ENCODE data around the gene OBSCN. TPM values are rescaled to one million over a fixed set of nuclear protein-coding genes. Genes with fewer than 3 reads are reported as not detected.

The OBSCN gene
- total and polyA plus RNA-seq, 11 donors: 155 to 524 (median 354) TPM

GRCh38 chr1:228345201-228345930, 137.5 kb downstream of the OBSCN start:
- ATAC-seq (no peak), DNase-seq (peak; percentile 13 to 61 (median 22))
- peak overlapping the region in 3 of 12 donors; percentile 18 to 78 (median 34) for H3K27ac ChIP-seq
- intact Hi-C loops (cut with DNase I): no loop called here
- WGBS, 4 donors: 80 to 88% (median 83%) methylated on average over 10 to 17 of the region's 17 CpGs
- H3K9me3 ChIP-seq: no peaks in the 10 kb centered on the region
- peaks cover 0 to 58% (median 13%) of the 10 kb centered on the region in 9 donors for H3K36me3 ChIP-seq
- H3K4me3 ChIP-seq: no peak overlapping the region
- TF ChIP-seq POLR2A (IDR thresholded peaks at IDR 0.05): no peak
- no peak for TF ChIP-seq CTCF (IDR thresholded peaks at IDR 0.05)
- H3K4me1 ChIP-seq: peaks cover 0 to 31% (median 7%) of the 10 kb centered on the region in 12 donors
- no peaks in the 10 kb centered on the region for H3K27me3 ChIP-seq

GRCh38 chr1:228346731-228347130, 138.9 kb downstream of the OBSCN start:
- intact Hi-C loops (cut with DNase I): no loop called here
- Histone ChIP-seq H3K4me3 (no peak overlapping the region), H3K27ac (peak overlapping the region in 8 of 12 donors; percentile 23 to 78 (median 56)), H3K9me3 (no peaks in the 10 kb centered on the region), H3K27me3 (no peaks in the 10 kb centered on the region), H3K4me1 (peaks cover 0 to 31% (median 7%) of the 10 kb centered on the region in 12 donors), H3K36me3 (peaks cover 0 to 60% (median 11%) of the 10 kb centered on the region in 9 donors)
- TF ChIP-seq CTCF (IDR thresholded peaks at IDR 0.05): no peak
- TF ChIP-seq POLR2A (IDR thresholded peaks at IDR 0.05): no peak
- peak; percentile 62 to 75 (median 68) for ATAC-seq
- peak; percentile 34 to 71 (median 52) for DNase-seq
- 46 to 72% (median 50%) methylated on average over 9 of the region's 9 CpGs for WGBS, 4 donors

- intact Hi-C loops (cut with DNase I): no loop called here
- H3K27me3 ChIP-seq: no peaks in the 10 kb centered on the region
- peaks cover 0 to 60% (median 15%) of the 10 kb centered on the region in 9 donors for H3K36me3 ChIP-seq
- ATAC-seq: peak in 1 of 4 donors; percentile 1
- WGBS, 4 donors: 63 to 79% (median 76%) methylated on average over 6 to 7 of the region's 7 CpGs
- H3K9me3 ChIP-seq: no peaks in the 10 kb centered on the region
- DNase-seq: peak in 3 of 5 donors; percentile 11 to 20 (median 17)
- TF ChIP-seq POLR2A (IDR thresholded peaks at IDR 0.05): no peak
- no peak for TF ChIP-seq CTCF (IDR thresholded peaks at IDR 0.05)
- H3K4me3 ChIP-seq: no peak overlapping the region
- peaks cover 0 to 34% (median 7%) of the 10 kb centered on the region in 12 donors for H3K4me1 ChIP-seq
- H3K27ac ChIP-seq: peak overlapping the region in 9 of 12 donors; percentile 23 to 78 (median 50)
These were observed 139.3 kb downstream of the OBSCN start for GRCh38 chr1:228347181-228347580.

- Histone ChIP-seq H3K4me3 (no peak overlapping the region), H3K4me1 (peaks cover 0 to 34% (median 7%) of the 10 kb centered on the region in 12 donors), H3K36me3 (peaks cover 0 to 54% (median 18%) of the 10 kb centered on the region in 9 donors), H3K27ac (peak overlapping the region in 1 of 12 donors; percentile 17), H3K9me3 (no peaks in the 10 kb centered on the region), H3K27me3 (no peaks in the 10 kb centered on the region)
- peak in 3 of 5 donors; percentile 7 to 11 (median 7) for DNase-seq
- intact Hi-C loops (cut with DNase I): no loop called here
- TF ChIP-seq POLR2A (IDR thresholded peaks at IDR 0.05) (no peak), CTCF (IDR thresholded peaks at IDR 0.05) (no peak)
- WGBS, 4 donors: 74 to 84% (median 78%) methylated on average over 12 of the region's 12 CpGs
- no peak for ATAC-seq
These were observed 141.0 kb downstream of the OBSCN start for GRCh38 chr1:228348708-228349467.

All from heart left ventricle (tissue), 16 donors.